Activated CD8-positive, alpha-beta memory T cell treated with anti-CD3 and anti-CD28 coated beads for 24 hours (primary cell): ENCODE measurements around the gene PKN3.
A peak's percentile ranks its signal among the peaks of the same experiment; 100 is the strongest.
"Not testable (repeated sequence)": the region's sequence is repeated elsewhere in the genome, so short reads cannot be mapped to it uniquely, and the experiment has no call there.

Experiments
- DNase-seq: peaks from one replicate; pipeline ENCODE4 v3.0.0-alpha.2; 2020

PKN3 gene

DNA sequence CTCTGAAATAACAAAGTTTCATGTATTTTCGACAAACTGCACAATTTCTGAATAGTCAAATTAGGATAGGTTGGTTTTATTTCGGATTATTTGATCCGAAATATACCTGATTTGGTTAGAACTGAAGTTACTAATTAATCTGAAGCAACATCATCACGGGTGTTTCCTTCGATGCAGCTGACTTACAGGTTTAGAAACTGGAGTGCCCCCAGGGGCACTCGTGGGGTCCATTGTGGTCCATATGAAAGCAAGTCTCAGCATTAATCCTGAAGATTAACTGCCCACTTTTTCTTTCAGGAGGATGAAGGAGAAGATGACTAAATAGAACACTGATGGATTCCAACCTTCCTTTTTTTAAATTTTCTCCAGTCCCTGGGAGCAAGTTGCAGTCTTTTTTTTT, 8.0 kb upstream of the PKN3 start:
- DNase-seq = no peak

DNA sequence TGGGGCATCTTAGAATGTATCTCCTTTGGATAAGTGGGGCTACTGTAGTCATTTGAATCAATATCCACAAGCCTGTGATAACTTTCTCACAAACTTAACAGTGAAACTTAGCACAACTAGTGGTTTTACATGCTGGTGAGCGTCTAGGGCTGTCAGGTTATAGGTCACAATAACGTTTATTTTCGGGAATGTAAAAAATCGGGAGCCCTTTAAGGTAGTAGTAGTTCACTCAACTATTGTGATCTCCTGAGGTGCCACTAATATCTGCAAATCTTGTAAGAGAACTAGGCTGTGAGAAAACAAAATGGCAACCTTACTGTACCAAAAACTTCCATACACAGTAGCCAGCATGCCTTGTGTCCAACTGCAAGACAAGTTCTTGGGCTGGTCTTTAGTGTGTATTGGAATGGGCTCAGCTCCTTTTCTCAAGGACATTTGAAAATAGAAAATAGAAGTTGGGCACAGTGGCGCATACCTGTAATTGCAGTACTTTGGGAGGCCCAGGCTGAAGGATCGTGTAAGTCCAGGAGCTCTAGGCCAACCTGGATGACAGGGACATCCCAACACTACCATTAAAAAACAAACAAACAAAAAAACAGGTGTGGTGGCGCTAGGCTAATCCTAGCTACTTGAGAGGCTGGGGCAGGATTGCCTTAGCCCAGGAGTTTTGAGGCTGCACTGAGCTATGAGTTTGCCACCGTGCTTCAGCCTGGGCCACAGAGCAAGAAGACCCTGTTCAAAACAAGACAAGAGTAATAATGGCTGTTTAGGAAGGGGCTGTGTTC, 5.2 kb upstream of the PKN3 start:
- DNase-seq = no peak

DNA sequence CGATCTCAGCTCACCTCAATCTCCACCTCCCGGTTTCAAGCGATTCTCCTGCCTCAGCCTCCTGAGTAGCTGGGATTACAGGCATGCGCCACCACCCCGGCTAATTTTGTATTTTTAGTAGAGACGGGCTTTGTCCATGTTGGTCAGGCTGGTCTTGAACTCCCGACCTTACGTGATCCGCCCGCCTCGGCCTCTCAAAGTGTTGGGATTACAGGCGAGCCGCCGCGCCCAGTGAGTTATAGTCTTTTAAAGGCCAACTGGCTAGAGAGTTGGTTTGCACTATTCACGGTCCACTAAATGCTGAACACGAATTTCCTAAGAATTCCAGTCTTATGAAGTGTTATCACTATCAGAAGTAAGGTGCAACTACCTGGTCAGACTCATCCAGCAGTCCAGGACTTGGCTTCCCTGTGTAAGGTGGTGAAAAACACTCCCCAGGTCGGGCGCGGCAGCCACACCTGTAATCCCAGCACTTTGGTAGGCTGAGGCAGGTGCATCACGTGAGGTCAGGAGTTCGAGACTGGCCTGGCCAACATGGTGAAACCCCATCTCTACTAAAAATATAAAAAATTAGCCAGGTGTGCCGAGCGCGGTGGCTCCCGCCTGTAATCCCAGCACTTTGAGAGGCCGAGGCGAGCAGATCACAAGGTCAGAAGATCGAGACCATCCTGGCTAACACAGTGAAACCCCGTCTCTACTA, 3.1 kb upstream of the PKN3 start:
- DNase-seq = not testable (repeated sequence)

DNA sequence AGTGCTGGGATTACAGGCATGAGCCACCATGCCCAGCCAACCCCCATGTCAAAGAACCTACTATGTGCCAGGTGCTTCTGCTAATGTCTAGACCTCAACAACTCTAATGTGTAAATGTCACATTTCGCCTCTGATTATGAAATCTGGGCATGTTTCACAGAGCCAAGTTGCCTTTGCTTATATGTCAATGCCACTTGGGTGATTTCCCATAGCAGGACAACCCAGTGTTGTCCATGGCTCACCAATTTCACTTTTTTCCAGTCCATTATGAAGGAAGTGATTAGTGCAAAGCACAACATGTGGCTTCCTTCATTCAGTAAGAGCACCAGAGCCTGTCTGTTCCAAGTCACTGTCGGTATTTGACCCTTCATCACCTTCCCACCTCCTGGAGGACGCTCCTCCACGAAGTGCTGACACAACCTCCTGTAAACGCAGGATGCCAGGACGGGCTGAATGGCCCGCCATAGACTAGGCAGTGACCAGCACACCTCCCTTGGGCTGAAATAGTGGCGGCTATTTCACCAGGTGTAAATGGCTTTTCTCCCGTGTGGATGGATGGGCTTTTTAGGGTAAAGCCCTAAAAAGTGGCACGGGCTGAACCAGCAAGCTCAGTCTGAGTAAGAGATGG, 962 bp upstream of the PKN3 start:
- no peak for DNase-seq

DNA sequence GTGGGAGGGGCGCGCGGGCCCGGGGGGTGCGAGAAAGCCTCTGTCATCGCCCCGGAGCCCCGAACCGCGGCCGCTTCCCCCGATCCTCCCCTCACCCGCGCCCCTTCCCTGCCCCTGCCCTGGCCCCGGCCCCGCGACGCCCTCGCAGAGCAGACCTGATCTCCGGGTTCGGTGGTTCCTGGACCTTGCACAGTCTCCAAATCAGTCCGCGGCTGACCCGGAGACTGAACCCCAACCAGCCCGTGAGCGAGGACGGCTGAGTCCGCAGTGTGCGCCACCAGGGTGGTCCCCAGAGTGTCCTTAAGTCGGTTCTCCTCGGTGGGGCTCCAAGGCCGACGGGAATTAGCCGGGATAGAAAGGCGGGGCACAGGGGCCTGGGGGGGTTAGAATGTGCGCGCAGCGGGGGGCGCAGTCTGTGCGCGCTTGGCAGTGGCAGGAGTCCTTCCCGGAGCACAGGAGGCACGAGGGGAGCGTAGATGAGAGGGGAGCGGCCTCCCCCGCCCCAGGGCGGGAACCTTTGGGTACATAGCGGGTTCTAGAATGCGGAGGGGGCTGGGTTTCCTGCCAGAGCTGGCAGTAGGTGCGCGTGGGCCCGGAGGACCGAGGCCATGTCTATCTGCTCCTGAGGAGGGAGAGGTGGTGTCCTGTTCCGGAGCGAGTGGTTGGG, 779 bp downstream of the PKN3 start:
- peak; percentile 77 for DNase-seq

DNA sequence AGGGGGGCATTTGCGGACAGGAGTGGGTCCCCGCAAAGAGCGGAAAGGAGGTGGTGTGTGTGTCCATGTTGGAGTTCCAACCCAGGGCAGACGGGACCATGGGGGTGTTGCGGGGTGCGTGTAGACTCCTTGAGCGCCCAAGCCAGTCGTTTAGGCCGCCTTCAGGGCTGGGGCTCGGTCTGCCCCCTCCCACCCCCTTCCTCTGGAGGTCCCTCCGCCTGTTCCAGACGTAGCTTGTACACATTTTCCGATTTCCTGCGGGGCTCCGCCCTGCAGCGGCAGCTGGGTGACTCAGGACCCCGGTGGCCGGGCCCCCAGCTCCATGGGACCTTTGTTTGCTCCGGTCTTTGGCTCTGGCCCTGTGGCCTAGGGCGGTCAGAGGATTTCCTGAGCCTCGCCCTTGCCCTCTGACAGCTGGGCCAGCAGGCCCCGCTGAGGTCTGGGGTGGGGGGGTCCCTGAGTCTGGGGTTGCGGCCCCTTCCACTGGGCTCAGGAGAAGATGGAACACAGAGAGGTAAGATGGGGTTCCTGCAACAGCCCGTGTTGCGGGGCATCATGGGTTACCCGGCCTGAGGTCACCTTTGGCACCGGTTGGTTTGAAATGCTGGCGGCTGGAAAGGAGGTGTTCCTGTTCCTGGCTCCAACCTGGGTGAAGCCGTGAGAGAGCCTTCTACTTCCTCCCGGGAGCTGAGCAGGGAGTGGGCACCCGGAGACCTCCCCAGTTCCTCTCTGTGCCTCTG, 1.5 kb downstream of the PKN3 start:
- DNase-seq = no peak

DNA sequence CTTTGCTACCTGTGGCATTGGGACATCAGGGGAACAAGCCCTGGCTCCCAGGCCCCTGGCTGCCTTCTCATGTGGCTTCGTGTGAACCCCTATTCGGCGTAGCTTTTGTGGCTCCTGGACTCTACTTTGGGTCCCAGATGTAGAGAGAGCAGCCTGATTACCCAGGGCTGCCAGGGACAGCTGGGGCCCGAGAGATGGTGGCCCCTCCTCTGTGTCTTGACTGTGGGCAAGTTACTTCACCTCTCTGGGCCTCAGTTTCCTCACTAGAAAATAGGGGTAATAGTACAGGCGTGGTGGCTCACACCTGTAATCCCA, 2.0 kb downstream of the PKN3 start:
- no peak for DNase-seq

DNA sequence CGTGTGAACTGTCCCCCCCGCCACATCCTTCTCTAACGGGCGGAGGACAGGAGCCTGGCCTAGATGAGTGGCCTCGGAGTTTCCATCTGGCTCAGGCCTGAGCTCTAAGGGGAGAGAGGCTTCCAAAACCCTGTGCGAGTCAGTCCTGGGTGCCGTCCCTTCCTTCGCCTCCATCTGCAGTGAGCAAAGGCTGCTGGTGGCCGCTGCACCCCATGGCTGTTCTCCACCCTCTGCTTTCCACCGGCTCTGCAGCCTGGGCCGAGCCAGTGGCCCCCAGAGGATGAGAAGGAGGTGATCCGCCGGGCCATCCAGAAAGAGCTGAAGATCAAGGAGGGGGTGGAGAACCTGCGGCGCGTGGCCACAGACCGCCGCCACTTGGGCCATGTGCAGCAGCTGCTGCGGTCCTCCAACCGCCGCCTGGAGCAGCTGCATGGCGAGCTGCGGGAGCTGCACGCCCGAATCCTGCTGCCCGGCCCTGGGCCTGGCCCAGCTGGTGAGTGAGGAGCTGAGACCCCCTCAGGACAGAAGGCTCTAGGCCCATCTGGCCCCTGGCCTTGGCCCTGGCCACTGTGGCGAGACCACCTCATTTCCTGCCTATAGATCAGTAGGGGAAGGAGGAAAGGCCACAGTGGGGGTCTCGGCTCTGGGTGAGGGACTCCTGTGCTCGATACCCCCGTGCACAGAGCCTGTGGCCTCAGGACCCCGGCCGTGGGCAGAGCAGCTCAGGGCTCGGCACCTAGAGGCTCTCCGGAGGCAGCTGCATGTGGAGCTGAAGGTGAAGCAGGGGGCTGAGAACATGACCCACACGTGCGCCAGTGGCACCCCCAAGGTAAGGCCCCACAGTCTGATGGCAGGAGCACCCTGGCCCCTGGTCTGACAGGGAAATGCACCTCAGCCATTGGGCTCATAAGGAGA, 3.0 kb downstream of the PKN3 start:
- no peak for DNase-seq

DNA sequence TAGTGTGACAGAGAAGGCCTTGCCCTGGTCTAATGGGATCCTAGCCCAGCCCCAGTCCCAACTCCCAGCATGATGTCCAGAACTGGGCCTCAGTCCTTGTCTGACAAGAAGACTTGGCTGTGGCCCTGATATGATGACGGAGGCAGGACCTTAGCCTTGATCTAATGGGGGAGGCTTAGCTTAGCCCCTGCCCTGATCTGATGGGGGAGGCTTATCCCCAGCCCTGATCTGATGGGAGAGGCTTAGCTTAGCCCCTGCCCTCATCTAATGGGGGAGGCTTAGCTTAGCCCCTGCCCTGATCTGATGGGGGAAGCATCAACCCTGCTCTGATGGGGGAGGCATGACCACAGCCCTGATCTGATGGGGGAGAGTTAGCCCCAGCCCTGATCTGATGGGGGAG, 3.7 kb downstream of the PKN3 start:
- DNase-seq = no peak

DNA sequence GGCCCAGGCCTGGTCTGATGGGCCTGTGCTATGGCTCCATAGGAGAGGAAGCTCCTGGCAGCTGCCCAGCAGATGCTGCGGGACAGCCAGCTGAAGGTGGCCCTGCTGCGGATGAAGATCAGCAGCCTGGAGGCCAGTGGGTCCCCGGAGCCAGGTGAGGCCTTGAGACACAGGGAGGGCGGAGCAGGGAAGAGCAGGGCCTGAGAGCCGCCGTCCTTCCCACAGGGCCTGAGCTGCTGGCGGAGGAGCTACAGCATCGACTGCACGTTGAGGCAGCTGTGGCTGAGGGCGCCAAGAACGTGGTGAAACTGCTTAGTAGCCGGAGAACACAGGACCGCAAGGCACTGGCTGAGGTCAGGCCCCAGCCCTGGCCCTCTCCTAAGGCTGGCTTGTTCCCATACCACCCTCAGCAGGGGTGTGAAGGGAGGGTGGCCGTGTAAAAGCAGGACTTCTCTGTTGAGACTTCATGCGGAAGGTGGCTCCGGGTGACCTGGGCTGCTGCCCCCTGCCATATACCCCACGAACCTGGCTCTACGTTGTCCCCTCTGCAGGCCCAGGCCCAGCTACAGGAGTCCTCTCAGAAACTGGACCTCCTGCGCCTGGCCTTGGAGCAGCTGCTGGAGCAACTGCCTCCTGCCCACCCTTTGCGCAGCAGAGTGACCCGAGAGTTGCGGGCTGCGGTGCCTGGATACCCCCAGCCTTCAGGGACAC, 4.5 kb downstream of the PKN3 start:
- no peak for DNase-seq

DNA sequence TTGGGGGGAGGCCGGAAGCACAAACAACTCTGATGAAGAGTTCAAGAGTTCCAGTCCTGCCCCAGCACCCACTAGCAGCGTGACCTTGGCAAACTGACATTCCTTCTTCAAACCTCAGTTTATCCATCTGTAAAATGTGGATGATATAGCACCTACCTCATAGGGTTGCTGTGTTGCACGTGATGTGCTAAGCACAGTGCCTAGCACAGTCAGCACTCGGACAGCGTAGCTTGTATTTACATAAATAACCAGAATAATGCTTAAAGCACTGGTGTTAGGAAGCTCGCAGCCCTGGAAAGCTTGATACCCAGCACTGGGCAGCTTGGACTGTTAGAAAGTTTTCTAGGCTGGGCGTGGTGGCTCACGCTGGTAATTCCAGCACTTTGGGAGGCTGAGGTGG, 5.1 kb downstream of the PKN3 start:
- DNase-seq = no peak

DNA sequence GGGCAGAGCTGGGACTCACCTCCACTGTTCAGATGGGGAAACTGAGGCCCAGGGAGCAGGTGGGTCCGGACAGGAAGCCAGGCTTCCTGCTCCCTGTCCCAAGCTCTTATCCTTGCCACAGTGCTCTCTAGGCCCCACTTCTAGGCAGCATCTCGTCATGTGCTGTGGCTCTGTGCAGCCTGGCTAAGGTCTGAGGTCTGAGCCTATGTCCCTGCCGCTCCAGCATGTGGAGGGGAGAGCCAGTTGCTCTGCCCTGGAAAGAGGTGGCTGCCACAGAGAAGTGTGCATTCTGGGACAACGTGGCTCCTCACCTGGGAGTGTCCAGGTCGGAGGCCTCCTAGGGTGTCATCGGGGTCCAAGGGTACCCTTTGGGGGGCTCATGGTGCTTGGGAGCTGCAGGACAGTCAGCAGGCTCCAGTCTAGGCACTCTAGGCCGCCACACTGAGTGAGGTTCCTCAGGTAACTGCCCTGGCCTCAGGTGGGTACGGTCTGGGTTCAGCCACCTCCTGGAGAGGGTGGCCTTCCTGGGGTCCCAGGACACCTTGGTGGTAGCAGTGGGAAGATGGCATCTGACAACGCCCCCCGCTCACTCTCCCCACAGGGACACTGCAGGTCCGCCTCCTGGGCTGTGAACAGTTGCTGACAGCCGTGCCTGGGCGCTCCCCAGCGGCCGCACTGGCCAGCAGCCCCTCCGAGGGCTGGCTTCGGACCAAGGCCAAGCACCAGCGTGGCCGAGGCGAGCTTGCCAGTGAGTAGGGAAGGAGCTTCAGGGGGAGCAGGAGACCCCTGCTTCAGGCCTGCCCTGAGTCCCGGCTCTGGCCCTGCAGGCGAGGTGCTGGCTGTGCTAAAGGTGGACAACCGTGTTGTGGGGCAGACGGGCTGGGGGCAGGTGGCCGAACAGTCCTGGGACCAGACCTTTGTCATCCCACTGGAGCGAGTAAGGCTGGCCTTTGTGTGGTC, 10.4 kb downstream of the PKN3 start:
- DNase-seq = no peak

DNA sequence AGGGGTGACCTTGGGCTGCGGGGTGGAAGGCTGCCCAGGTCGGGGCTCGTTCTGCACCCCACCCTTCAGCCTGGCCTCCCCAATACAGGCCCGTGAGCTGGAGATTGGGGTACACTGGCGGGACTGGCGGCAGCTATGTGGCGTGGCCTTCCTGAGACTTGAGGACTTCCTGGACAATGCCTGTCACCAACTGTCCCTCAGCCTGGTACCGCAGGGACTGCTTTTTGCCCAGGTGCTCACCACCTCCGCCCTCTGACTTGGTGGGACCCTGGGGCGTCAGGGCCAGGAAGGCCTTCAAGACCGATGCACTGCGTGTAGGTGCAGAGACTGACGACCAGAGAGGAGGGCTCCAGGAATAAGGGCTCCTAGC, 11.1 kb downstream of the PKN3 start:
- no peak for DNase-seq

DNA sequence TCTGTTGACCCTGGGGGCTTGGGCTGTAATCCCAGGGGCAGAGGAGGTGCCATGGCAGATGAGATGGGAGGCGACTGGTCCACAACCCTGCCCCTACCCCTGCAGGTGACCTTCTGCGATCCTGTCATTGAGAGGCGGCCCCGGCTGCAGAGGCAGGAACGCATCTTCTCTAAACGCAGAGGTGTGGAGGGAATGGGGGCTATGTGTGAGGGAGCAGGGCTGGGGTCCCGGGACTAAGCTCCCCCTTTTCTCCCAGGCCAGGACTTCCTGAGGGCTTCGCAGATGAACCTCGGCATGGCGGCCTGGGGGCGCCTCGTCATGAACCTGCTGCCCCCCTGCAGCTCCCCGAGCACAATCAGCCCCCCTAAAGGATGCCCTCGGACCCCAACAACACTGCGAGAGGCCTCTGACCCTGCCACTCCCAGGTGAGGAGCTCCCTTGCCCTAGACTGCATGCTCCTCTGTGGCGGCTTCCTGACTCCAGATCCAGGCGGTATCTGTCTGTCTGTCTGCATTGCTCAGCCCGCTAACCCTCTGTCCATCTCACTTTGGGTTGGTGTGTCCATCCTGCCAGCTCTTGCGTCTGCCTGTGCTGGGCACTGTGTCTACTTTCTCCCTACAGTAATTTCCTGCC, 11.8 kb downstream of the PKN3 start:
- DNase-seq = no peak

DNA sequence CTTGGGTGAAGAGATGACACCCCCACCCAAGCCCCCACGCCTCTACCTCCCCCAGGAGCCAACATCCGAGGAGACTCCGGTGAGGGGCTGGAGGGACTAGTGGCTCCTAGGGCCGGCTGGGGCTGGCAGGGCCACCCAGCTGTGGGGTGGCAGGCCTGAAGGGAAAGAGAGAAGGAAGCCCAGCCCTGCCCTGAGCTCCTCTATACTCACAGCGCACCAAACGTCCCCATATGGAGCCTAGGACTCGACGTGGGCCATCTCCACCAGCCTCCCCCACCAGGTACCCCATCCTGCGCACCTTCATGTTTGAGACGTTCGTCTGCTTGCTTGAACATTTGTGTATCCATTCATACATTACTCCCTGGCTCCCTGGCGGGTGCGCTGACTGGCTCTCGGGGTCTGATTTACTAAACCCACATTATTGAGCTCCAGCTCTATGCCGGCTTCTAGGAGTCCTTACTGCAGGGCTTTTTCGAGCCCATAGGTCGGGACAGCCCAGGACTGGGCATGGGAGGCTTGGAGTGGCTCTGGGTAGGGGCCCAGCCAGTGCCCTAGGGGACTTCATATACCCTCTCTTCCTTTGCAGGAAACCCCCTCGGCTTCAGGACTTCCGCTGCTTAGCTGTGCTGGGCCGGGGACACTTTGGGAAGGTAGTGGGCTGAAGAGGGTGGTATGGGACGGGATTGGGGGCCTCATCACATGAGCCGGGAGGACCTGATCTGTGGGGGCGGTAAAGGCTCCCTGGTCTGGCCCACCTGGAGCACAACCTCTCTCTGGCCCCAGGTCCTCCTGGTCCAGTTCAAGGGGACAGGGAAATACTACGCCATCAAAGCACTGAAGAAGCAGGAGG, 12.5 kb downstream of the PKN3 start:
- DNase-seq = no peak

DNA sequence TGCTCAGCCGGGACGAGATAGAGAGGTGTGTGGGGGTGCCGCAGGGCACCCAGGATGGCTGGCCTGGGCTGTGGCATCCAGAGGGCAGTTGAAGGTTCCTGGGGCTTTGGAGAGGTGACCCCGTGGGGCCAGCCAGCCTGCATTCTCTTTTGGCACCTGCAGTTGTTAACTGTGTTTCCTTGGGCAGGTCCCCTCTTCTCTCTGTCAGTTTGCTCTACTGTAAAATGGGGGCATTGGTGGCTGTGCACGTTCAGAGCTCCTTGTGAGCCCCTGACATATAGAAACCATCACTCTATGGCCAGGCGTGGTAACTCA, 13.1 kb downstream of the PKN3 start:
- DNase-seq = no peak

DNA sequence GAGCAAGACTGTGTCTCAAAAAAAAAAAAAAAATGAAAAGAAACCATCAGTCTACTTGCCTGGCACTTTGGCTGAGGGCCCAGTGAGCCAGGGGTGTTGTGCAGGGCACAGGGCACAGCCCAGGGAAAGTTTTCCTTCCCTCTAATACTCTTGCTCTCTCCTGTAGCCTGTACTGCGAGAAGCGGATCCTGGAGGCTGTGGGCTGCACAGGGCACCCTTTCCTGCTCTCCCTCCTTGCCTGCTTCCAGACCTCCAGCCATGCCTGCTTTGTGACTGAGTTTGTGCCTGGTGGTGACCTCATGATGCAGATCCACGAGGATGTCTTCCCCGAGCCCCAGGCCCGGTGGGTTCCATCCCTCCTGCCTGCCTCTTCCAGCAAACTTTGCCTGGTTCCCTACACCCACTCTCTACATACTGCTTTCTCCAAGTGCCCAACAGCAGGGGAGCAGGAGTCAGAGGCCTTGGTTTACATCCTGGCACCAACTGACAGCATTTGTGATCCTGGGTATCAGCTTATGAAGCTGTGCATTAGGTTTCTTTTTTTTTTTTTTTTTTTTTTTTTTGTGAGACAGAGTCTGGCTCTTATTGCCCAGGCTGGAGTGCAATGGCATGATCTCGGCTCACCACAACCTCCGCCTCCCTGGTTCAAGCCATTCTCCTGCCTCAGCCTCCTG, 14.4 kb downstream of the PKN3 start:
- DNase-seq = no peak

DNA sequence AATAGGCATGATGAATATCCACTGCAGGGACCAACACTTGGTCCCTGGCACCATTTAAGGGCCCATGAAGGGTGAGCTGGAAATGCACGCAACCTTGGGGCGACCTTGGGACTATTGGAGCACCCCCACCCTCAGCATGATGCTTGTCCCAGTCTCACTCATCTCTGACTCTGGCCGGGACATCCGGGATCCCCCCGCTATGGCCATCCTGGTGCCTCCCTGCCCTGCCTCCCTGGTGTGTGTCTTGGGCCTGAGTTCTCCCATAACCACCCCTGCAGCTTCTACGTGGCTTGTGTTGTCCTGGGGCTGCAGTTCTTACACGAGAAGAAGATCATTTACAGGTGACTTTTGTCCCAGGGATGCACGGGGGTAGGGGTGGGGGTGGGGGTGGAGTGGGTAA, 15.7 kb downstream of the PKN3 start:
- DNase-seq = no peak
